ENCODE measurements around the gene ZNF516.

The ZNF516 gene

DNA sequence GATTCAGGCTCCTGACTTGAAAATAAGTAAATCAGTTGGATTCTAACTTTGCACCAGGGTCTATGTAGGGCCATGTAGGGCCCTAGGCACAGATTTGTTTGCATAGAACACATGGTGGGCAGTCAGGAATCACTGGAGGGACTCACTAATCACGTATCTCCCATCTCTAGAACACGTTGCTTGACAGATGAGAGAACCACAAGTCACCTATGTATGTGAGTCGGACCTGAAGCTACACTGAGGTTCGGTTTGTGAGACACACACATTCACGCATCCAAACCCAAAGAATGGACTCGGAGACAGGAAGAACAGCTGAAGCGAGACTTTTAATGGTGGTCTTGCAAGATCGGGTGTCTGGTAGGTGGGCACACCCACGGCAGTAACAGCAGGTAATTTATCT, 157.0 kb downstream of the ZNF516 start:
- TF ChIP-seq, protein P1, sequence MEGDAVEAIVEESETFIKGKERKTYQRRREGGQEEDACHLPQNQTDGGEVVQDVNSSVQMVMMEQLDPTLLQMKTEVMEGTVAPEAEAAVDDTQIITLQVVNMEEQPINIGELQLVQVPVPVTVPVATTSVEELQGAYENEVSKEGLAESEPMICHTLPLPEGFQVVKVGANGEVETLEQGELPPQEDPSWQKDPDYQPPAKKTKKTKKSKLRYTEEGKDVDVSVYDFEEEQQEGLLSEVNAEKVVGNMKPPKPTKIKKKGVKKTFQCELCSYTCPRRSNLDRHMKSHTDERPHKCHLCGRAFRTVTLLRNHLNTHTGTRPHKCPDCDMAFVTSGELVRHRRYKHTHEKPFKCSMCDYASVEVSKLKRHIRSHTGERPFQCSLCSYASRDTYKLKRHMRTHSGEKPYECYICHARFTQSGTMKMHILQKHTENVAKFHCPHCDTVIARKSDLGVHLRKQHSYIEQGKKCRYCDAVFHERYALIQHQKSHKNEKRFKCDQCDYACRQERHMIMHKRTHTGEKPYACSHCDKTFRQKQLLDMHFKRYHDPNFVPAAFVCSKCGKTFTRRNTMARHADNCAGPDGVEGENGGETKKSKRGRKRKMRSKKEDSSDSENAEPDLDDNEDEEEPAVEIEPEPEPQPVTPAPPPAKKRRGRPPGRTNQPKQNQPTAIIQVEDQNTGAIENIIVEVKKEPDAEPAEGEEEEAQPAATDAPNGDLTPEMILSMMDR (IDR thresholded peaks at IDR 0.05; ENCODE audit: low read depth, low read length) = no peak
- DNase-seq (ENCODE audit: extremely low read depth, low read depth) = no peak

DNA sequence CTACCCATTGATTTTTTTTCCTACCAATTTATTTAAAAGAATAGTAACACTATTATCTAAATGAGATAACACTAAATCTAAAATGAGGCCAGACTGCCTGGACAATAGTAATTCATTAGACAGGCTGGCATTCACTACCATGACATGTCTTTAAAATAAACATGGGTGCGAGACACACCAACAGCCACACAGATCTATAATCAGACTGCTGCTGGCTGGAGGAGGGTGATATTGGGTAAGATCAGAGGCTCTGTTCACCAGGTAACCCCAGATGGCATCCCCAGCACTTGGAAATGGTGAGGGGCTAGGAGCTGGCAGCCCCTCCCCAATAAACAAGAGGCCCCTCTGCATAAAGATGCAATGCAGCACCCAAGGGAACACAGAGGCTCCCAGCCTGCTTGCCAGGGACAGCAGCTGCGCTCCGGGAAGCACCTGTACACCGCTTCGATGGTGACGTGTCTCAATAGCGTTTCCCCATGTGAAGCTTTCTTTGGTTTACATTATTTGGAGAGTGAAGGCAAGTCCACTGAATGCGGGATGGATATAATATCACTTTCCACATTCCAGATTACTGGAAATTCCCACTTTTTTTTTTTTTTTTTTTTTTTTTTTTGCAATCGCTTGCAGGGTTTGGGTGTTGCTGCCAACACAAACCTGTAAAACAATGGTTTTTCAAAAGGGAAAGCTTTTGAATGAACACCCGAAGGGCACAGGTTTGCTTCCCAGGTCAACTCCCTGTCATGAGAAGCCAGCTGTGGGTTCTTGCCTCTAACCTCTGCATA, 159.0 kb downstream of the ZNF516 start:
- TF ChIP-seq, protein P1 (IDR thresholded peaks at IDR 0.05; ENCODE audit: low read depth, low read length) = no peak
- no peak for DNase-seq (ENCODE audit: extremely low read depth, low read depth)

DNA sequence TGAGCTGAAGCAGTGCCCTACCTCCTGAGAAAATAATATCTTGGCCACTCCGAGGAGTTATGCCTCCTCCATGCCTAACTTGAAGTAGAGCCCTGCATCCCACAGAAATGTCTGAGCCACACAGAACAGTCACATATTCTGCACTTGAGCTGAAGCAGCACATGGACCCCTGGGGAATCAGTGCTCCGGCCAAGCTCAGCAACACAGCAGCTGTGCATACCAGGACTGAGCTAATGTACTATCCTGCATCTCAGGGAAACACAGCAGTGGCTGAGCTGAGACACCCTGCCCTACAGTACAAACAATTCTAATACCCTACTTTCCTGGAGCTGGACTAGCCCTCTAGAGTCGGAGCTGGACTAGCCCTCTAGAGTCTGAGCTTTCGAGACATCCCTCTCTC, 166.9 kb downstream of the ZNF516 start:
- DNase-seq (ENCODE audit: extremely low read depth, low read depth) = no peak
- TF ChIP-seq, protein P1 (IDR thresholded peaks at IDR 0.05; ENCODE audit: low read depth, low read length) = no peak

DNA sequence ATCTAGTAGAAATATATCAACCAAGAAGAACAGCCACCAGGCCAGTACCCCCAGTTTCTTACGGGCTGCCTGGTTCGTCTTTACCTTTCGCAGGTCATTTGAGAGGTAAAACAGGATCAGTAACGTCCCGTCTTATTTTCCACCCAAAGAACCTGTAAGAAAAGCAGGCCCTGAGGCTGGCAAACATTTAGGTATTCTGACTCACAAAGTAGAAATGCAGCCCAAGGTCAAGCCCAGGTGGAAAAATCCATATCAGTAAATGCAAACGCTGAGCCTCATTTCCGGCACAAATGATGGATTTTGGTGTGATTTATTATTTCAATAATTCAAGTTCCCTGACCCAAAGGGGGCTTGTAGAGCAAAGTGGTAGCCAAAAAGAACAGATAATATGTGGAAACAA, 171.2 kb downstream of the ZNF516 start:
- no peak for DNase-seq (ENCODE audit: extremely low read depth, low read depth)
- TF ChIP-seq, protein P1 (IDR thresholded peaks at IDR 0.05; ENCODE audit: low read depth, low read length) = no peak

DNA sequence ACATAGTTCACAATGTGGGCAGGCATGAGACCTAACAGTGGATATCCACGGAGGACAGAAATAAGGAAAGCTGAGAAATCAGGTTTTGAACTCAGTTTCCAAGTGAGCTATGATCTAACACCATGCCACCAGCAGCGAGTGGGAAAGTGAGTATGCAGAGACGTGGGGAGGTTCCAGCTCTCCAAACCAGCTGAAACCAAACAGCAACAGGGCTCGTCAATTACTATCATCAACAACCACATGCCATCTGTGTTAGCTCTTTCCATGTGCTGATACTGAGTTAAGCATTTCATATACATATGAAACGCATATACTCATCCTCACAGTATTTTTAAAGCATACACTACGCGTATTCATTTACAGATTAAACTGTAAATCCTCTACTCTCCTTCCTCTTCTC, 172.4 kb downstream of the ZNF516 start:
- TF ChIP-seq, protein P1 (IDR thresholded peaks at IDR 0.05; ENCODE audit: low read depth, low read length) = no peak
- DNase-seq (ENCODE audit: extremely low read depth, low read depth) = no peak

DNA sequence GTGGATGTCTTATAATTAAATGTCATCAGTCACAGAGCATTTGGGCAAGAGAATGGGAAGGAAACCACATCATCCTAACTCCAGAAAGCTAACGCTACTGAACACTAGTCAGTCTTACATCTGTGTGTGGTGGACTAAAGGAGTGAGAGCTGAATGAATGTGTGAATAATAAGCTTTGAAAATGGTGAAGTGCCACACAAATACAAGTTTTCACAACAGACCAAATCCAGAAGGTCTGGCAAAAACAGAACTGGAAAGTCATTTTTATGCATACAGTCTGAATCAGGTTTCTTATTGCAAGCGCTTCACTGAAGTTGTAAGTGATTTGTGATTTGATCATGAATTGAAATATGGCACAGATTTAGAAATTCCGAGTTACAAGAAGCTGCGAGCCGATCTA, 175.7 kb downstream of the ZNF516 start:
- TF ChIP-seq, protein P1 (IDR thresholded peaks at IDR 0.05; ENCODE audit: low read depth, low read length) = no peak
- DNase-seq (ENCODE audit: extremely low read depth, low read depth) = no peak

DNA sequence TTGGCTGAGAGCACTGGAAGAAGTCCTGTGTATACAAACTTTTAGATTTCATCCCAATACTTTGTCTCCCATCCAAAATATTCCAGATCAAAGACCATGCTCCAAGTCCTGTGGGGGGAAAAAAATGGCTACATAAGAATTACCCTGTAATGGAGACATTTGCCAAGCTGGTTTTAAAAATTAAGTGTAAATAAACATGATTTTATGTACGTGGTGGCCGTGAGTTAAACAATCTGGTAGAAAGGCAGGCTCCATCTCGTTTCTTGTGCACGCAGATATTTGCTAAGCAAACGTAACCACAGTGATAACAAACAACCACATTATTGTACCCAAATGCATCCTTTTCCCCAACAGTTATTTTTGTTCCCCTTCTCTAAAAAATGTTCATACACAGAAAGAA, 176.4 kb downstream of the ZNF516 start:
- TF ChIP-seq, protein P1 (IDR thresholded peaks at IDR 0.05; ENCODE audit: low read depth, low read length) = no peak
- DNase-seq (ENCODE audit: extremely low read depth, low read depth) = no peak

Measured in AG09319 (cell line).